K562 treated with DMSO at 1 percent for 48 hours (cell line): ENCODE measurements around the gene GOLGA8B. TPM values are rescaled to one million over a fixed set of nuclear protein-coding genes. Genes with fewer than 3 reads are reported as not detected.

Source experiments
- total RNA-seq: library from RNA; unstranded; fragments of 300-600 nt; gene quantifications from 2 replicates; pipeline ENCODE4 v1.2.3, GENCODE V29; 2022; ENCODE audit warnings: low replicate concordance; ENCODE audit errors: extremely low read depth

Gene GOLGA8B, protein sequence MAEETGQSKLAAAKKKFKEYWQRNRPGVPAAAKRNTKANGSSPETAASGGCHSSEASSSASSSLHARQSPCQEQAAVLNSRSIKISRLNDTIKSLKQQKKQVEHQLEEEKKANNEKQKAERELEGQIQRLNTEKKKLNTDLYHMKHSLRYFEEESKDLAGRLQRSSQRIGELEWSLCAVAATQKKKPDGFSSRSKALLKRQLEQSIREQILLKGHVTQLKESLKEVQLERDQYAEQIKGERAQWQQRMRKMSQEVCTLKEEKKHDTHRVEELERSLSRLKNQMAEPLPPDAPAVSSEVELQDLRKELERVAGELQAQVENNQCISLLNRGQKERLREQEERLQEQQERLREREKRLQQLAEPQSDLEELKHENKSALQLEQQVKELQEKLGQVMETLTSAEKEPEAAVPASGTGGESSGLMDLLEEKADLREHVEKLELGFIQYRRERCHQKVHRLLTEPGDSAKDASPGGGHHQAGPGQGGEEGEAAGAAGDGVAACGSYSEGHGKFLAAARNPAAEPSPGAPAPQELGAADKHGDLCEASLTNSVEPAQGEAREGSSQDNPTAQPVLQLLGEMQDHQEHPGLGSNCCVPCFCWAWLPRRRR
- total RNA-seq, result not detected in 2 replicates

GRCh38 chr15:34583399-34584329 is at the start of gene GOLGA8B:
GOLGA8B (minus strand) TSS chr15:34583651; CDS start chr15:34535912, 47,739 bp downstream.

Other genes starting within 250 kb of the GOLGA8B start
- gene SLC12A6, start 245.9 kb downstream of the GOLGA8B start, total RNA-seq, result not detected in 2 replicates
- not detected in 2 replicates for gene NOP10, start 240.5 kb downstream of the GOLGA8B start, total RNA-seq
- not detected in 2 replicates for gene NUTM1, start 240.3 kb downstream of the GOLGA8B start, total RNA-seq
- not detected in 2 replicates for gene LPCAT4, start 216.5 kb downstream of the GOLGA8B start, total RNA-seq
- gene GOLGA8A, start 145.8 kb downstream of the GOLGA8B start, total RNA-seq, result not detected in 2 replicates
- gene GJD2, start 171.3 kb upstream of the GOLGA8B start, total RNA-seq, result not detected in 2 replicates
- gene ACTC1, start 211.9 kb upstream of the GOLGA8B start, total RNA-seq, result not detected in 2 replicates